ENCODE results near the gene DST. TPM values are rescaled to one million over a fixed set of nuclear protein-coding genes. Genes with fewer than 3 reads are reported as not detected.

The DST gene
- total RNA-seq, 2 experiments from 2014 or later: 3.1 to 4.4 TPM

DNA sequence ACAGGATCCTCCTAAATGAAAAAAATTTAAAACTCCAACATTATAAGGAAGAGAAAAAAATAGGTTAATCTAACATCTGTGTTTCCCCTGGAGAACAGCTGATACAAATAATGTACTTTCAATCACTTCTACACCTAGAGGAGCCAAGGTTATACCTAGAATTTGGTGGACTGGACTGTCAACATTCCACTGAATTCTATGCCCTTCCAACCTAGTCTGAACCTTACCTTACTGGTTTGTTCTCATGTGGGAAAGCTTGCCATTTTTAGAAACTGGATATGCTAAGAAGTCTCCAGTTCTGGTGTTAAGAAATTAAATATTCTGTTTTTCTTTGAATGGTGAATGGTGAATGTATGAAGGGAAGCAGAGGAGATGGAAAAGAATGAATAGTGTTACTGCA is 162.4 kb downstream of the DST start:
- Mint-ChIP-seq H3K4me3 (no peak overlapping the region), H3K4me1 (no peaks in the 10 kb centered on the region), H3K9me3 (no peaks in the 10 kb centered on the region), H3K36me3 (ENCODE audit: low read depth) (no peaks in the 10 kb centered on the region), H3K27ac (no peak overlapping the region), H3K27me3 (no peaks in the 10 kb centered on the region)
- POLR2A ChIA-PET: no interaction called here
- CTCF ChIA-PET: no interaction called here
- no peak for DNase-seq

DNA sequence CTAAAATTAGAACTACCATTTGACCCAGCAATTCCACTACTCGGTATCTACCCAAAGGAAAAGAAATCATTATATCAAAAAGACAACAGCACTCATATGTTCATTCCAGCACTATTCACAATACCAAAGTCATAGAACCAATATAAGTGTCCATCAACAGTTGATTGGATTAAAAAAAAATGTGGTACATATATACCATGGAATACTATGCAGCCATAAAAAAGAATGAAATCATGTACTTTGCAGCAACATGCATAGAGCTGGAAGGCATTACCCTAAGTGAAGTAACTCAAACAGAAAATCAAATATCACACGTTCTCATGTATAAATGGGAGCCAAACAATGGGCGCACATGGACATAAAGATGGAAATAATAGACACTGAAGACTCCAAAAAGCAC is 163.3 kb downstream of the DST start:
- no peaks in the 10 kb centered on the region for H3K9me3 Mint-ChIP-seq

DNA sequence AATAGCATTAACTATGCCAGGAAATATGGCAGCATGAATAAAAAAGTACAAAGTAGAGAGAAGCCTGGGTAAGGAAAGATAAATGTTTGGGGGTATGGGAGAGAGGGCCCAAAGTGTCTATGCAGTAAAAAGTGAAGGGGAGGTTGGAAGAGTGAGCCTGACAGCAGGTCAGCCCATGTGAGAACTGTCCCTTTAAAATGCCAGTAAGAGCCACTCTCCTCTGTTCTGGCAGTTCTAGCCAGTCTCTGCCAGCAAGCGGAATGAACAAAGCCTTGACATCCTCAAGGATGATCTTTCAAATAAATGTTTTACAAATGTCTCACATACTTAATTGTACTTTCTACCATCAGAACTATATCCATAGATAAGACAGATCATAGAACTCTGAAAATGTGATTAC is 164.5 kb downstream of the DST start:
- DNase-seq: no peak
- ChIA-PET CTCF (no interaction called here), POLR2A (no interaction called here)
- H3K36me3 Mint-ChIP-seq (ENCODE audit: low read depth): no peaks in the 10 kb centered on the region
- H3K27me3 Mint-ChIP-seq: no peaks in the 10 kb centered on the region
- H3K4me1 Mint-ChIP-seq: no peaks in the 10 kb centered on the region
- H3K27ac Mint-ChIP-seq: no peak overlapping the region
- no peak overlapping the region for H3K4me3 Mint-ChIP-seq
- H3K9me3 Mint-ChIP-seq: no peaks in the 10 kb centered on the region

More for the DNA sequence above, 163.3 kb downstream of the DST start:
- DNase-seq: no peak
- Mint-ChIP-seq H3K4me1 (no peaks in the 10 kb centered on the region), H3K27ac (no peak overlapping the region), H3K27me3 (no peaks in the 10 kb centered on the region), H3K36me3 (ENCODE audit: low read depth) (no peaks in the 10 kb centered on the region), H3K4me3 (no peak overlapping the region)
- ChIA-PET POLR2A (no interaction called here), CTCF (no interaction called here)

DNA sequence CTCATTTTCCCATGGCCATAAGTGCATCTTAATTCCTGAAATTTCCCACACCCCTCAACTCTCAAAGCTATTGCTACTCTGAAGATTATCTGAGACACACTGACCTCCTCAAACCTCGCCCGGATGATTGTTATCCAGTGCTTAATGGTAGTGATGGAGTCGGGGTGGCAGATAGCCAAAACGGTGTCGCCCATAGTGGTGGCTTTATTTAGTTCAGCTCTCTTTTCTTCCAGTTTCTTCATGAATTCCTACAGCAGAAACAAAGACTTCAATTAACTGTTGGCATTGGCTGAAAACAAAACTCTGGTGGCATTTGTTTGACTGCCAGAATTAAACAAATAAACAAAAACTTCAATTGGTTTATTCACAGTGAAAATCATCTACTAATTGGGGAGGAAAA is 165.4 kb downstream of the DST start:
- Mint-ChIP-seq H3K27ac (no peak overlapping the region), H3K36me3 (ENCODE audit: low read depth) (no peaks in the 10 kb centered on the region), H3K4me3 (no peak overlapping the region), H3K27me3 (no peaks in the 10 kb centered on the region), H3K9me3 (no peaks in the 10 kb centered on the region), H3K4me1 (no peaks in the 10 kb centered on the region)
- ChIA-PET POLR2A (no interaction called here), CTCF (no interaction called here)
- DNase-seq: no peak

DNA sequence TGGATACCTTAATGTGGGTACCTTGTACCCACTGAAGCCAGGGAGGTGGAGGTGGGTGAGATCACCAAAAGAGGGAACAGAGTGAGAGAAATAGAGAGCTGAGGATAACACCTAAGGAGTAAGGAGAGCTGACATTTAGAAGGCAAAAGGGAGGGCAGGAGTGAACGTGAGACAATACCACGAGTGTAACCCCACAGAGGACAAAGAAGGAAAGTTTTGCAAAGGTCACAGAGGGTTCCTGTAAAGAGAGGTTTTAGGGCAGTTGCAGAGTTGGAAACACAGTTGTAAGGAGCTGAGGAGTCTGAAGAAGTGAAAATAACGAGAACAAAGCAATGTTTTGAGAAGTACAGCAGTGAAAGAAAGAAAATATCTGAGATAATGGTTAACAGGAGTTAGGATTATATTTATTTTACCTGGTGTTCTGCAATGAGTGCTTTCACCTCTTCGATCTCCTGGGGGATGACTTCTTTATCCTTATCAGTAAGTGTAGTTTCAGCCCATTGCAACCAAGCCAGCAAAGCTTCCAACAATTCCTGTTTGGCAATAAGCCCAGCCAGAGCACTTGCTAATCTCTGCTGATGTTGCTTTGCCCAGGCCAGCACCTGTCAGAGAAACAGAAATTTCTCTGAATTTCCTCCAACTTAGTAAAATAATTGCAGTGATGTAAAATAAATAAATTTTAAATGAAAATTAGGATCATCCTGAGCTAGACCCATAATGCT is 166.8 kb downstream of the DST start:
- DNase-seq: no peak
- Mint-ChIP-seq H3K9me3 (no peaks in the 10 kb centered on the region), H3K4me3 (no peak overlapping the region), H3K27me3 (no peaks in the 10 kb centered on the region), H3K36me3 (ENCODE audit: low read depth) (no peaks in the 10 kb centered on the region), H3K4me1 (no peaks in the 10 kb centered on the region), H3K27ac (no peak overlapping the region)
- ChIA-PET CTCF (no interaction called here), POLR2A (no interaction called here)

DNA sequence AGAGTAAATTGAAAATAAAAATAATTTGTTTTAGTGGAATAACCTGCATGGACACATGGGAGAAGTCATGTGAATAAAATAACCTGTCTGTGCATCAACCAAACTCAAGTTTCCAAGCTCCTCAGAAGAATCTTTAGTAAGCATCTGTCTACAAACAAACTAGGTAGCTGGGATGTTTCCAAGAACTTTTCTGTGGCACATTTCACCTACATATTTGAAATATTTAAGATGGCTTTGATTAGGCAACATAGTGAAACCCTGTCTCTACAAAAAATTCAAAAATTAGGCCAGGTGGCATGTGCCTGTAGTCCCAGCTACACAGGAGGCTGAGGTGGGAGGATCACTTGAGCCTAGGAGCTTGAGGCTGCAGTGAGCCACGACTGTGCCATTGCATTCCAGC is 168.2 kb downstream of the DST start:
- POLR2A ChIA-PET: no interaction called here
- H3K4me3 Mint-ChIP-seq: no peak overlapping the region
- CTCF ChIA-PET: no interaction called here
- H3K27ac Mint-ChIP-seq: no peak overlapping the region
- no peaks in the 10 kb centered on the region for H3K9me3 Mint-ChIP-seq
- DNase-seq: no peak
- H3K4me1 Mint-ChIP-seq: no peaks in the 10 kb centered on the region
- no peaks in the 10 kb centered on the region for H3K27me3 Mint-ChIP-seq
- no peaks in the 10 kb centered on the region for H3K36me3 Mint-ChIP-seq (ENCODE audit: low read depth)

DNA sequence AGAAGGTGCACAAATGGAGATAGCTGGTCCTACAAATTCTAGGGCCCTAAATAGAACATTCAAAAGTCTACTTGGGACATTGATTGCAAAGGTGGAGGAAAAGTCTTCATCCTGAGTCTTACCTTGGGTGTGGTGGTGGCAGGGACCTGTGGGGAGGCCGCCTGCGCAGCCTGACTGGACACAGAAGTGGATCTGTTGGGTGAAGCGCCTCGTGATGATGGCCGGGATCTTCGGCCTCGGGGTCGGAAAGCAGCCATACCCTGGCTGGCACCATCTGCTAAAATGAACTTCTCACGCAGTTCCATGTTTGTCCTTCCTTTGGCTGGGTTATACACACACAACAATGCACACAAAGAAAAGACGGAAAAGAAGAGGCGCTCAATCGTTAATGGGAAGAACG is 179.2 kb downstream of the DST start:
- no peak overlapping the region for H3K4me3 Mint-ChIP-seq
- POLR2A ChIA-PET: no interaction called here
- no peaks in the 10 kb centered on the region for H3K9me3 Mint-ChIP-seq
- no peaks in the 10 kb centered on the region for H3K27me3 Mint-ChIP-seq
- no peak for DNase-seq
- CTCF ChIA-PET: no interaction called here
- no peaks in the 10 kb centered on the region for H3K4me1 Mint-ChIP-seq
- H3K27ac Mint-ChIP-seq: no peak overlapping the region
- no peaks in the 10 kb centered on the region for H3K36me3 Mint-ChIP-seq (ENCODE audit: low read depth)

DNA sequence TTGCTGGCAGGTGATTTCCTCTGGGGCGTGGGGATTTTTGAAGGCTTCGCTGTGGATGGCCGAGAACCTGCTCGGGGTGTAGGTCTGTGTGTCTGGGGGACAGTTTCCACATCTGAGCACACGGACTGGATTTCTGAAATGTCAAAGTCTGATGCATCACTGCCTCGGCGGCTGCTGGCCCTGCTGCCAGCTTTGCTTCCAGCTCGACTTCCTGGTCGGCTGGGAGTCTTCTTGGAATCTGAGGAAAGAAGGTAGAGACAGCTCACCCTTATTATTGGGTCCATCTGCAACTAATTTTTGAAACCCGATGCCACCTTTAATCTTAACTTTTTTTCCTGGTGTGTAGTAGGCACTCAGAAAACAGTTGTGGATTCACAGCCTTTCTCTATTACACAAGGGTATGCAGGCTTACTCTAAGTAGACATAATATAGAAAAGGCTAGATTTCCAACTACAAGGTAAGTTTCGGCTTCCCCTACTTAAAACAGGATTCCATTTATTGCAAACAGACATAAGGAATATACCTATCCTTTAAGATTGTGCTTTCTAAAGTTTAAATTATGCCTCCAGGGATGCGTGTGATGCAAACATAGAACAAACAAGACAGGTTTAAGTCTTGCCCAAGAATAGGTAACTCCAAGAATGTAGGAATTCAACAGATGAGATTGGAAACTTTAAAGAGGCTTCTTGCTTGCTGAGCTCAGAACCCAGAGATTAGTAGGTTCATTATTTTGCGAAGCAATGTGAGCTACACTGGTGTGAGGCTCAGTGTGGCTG is 183.5 kb downstream of the DST start:
- ChIA-PET CTCF (interaction anchor here (0.7 kb wide), 1 partner anchor 14 kb away, joined by 3 read pairs; no protein-coding TSS in a partner anchor), POLR2A (no interaction called here)
- DNase-seq: no peak
- H3K9me3 Mint-ChIP-seq: no peaks in the 10 kb centered on the region
- no peak overlapping the region for H3K4me3 Mint-ChIP-seq
- no peaks in the 10 kb centered on the region for H3K4me1 Mint-ChIP-seq
- no peak overlapping the region for H3K27ac Mint-ChIP-seq
- no peaks in the 10 kb centered on the region for H3K36me3 Mint-ChIP-seq (ENCODE audit: low read depth)
- H3K27me3 Mint-ChIP-seq: no peaks in the 10 kb centered on the region

DNA sequence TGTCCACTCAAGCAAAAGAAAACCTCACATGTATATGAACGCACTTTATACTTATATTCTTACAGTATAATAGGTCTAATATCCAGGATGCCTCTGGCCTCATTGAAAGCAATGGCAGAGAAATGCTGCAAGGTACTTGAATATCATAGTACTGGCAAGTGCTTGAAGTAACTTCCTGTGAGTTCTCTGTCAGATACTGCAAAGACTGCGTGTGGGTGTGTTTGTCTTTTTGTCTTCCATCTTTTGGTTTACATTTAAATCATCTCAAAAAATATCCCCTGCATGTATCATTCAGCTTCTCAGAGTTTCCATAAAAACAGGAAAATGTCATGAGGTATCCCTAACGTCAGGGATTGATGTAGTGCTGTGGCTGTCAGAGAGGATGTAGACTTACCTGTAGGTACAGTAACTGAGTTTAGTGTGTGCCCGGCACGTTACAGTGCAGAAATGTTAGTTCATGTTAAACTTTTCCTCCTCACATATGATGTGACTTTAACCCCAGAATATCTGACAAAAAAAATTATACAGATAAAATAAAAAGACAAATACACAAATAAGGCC is 184.3 kb downstream of the DST start:
- H3K36me3 Mint-ChIP-seq (ENCODE audit: low read depth): no peaks in the 10 kb centered on the region
- H3K27me3 Mint-ChIP-seq: no peaks in the 10 kb centered on the region
- no peaks in the 10 kb centered on the region for H3K9me3 Mint-ChIP-seq
- H3K4me1 Mint-ChIP-seq: no peaks in the 10 kb centered on the region
- no peak overlapping the region for H3K27ac Mint-ChIP-seq
- no peak for DNase-seq
- ChIA-PET POLR2A (no interaction called here), CTCF (no interaction called here)
- no peak overlapping the region for H3K4me3 Mint-ChIP-seq

DNA sequence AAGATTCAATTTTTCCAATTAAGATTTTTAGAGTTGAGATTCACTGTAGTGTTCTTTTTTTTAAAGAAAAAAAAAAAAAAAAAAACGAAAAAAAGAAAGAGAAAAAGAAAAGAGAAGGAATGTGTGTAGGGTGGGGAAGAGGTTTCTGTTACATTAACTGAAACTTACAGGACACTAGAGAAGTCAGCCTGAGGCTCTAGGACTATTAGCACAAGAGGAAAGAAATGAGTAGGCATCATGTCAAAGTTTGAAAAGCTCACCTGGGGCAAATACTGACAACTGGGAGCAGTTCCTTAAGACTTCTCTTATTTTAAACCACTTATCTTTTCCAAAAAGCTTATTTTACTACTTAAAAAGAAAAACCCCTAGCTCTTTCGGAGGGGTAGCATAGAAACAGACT is 185.9 kb downstream of the DST start:
- no peaks in the 10 kb centered on the region for H3K27me3 Mint-ChIP-seq
- POLR2A ChIA-PET: no interaction called here
- no peak for DNase-seq
- no peaks in the 10 kb centered on the region for H3K36me3 Mint-ChIP-seq (ENCODE audit: low read depth)
- CTCF ChIA-PET: no interaction called here
- H3K4me3 Mint-ChIP-seq: no peak overlapping the region
- H3K4me1 Mint-ChIP-seq: no peaks in the 10 kb centered on the region
- no peaks in the 10 kb centered on the region for H3K9me3 Mint-ChIP-seq
- H3K27ac Mint-ChIP-seq: no peak overlapping the region

DNA sequence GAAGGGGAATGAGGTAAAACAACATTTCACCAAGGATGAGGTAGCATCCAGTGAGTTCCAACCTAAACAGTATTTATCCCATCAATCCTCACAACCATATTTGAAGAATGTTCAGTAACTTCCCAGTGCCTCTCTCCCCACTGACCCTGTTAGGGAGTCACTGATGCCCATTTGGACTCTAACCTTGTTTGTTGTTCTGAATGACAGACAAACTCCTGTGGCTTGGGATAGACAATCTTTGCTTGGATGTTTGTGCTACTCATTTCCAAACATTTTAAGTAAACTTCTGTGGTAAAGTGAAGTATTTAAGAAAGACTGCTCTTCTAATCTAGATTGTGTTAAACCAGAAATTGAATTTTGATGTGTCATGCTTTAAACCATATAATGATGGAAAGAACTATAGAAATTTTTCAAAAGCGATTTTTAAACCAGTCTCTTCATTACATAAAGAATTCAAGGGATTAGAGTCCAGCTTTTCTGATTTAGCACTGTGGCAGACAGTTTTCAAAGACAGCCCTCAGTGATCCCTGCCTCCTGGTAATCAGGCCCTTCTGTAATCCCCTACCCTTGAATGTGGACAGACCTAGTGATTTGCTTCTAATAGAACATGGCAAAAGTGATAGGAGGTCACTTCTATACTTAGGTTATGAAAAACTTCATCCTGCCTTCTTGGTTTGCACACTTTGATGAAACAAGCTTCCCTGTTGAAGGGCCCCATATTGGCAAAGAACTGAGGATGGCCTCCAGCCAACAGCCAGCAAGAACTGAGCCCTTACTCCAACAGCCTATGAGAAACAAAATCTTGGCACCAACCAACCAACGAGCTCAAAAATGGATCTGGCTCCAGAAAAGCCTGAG is 191.6 kb downstream of the DST start:
- ChIA-PET CTCF (interaction anchor here (0.5 kb wide), 1 partner anchor 1231 kb away, joined by 4 read pairs; no protein-coding TSS in a partner anchor), POLR2A (no interaction called here)

DNA sequence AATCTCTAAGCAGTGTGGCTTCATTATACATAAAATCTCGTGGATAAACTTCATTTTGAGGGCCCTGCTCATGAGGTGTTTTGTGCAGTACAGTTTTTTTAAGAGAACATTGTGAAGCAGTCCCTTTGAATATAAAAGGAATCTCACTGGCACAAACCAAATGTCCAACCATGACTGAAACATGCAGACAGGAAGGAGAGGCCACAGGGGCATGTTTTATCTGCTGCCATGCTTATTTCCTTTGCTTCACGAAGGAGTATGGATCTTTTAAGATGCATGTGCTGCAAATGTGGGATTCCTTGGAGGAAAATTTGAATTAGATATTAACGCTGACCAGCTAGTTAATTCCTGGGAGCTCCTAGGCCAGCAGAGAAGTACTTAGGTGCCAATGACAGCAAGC is 192.3 kb downstream of the DST start:
- no peak for DNase-seq
- no peak overlapping the region for H3K4me3 Mint-ChIP-seq
- H3K27ac Mint-ChIP-seq: no peak overlapping the region
- H3K27me3 Mint-ChIP-seq: no peaks in the 10 kb centered on the region
- CTCF ChIA-PET: no interaction called here
- H3K36me3 Mint-ChIP-seq (ENCODE audit: low read depth): no peaks in the 10 kb centered on the region
- H3K9me3 Mint-ChIP-seq: no peaks in the 10 kb centered on the region
- no peaks in the 10 kb centered on the region for H3K4me1 Mint-ChIP-seq
- POLR2A ChIA-PET: no interaction called here

More for the DNA sequence above, 191.6 kb downstream of the DST start:
- H3K9me3 Mint-ChIP-seq: no peaks in the 10 kb centered on the region
- no peak overlapping the region for H3K27ac Mint-ChIP-seq
- H3K36me3 Mint-ChIP-seq (ENCODE audit: low read depth): no peaks in the 10 kb centered on the region
- no peak for DNase-seq
- H3K27me3 Mint-ChIP-seq: no peaks in the 10 kb centered on the region
- no peaks in the 10 kb centered on the region for H3K4me1 Mint-ChIP-seq
- H3K4me3 Mint-ChIP-seq: no peak overlapping the region

DNA sequence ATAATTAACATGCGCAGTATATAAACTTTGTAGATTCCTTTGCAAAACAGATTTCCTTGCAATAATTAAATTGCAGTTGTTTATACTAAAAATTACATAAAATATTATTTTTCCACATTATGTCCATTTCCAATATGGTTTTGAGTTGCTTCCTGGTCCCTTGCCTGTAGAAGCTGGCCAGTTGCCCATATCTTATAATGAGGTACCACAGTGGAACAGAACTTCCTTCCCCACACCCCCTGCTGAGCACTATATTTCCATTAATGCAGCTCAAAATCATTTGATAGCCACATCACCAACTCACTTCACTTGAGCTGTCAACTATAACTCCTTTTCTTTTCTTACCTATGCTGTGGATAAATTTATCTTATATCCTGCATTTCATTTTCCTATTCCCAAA is 194.6 kb downstream of the DST start:
- CTCF ChIA-PET: no interaction called here
- no peaks in the 10 kb centered on the region for H3K9me3 Mint-ChIP-seq
- H3K4me1 Mint-ChIP-seq: no peaks in the 10 kb centered on the region

More for the DNA sequence above, 194.6 kb downstream of the DST start:
- H3K36me3 Mint-ChIP-seq (ENCODE audit: low read depth): no peaks in the 10 kb centered on the region
- H3K27me3 Mint-ChIP-seq: no peaks in the 10 kb centered on the region
- DNase-seq: no peak
- POLR2A ChIA-PET: no interaction called here
- H3K4me3 Mint-ChIP-seq: no peak overlapping the region
- H3K27ac Mint-ChIP-seq: no peak overlapping the region

All from activated CD4-positive, alpha-beta T cell treated with anti-CD3 and anti-CD28 coated beads, Interleukin-2, amount 10 ng/mL, durations not matched to agents 7 days and 5 days (primary cell).